GM23338 (cell line): Measurements from ENCODE around the gene NLGN1. TPM values are rescaled to one million over a fixed set of nuclear protein-coding genes. Genes with fewer than 3 reads are reported as not detected.

Experiments
- ATAC-seq: fragments of 200-7000 bp; cut with Tn5 transposase; 3 replicates; pipeline ENCODE4 v1.9.1; 2020
- DNase-seq: peaks from one replicate; pipeline ENCODE4 v3.0.0-alpha.2; 2015; ENCODE audit warnings: low spot score
- H2AFZ ChIP-seq: fragments of 200-600 bp; sonication (generic); 2 replicates; pipeline ENCODE4 v1.8.0; 2016; ENCODE audit warnings: antibody characterized with exemption, mild to moderate bottlenecking, moderate library complexity
- H3F3A ChIP-seq: fragments of 200-600 bp; sonication (generic); replicated peaks from 2 replicates; pipeline ENCODE4 v1.8.0; 2017; ENCODE audit warnings: antibody characterized with exemption, mixed run types, low read depth
- H3K27ac ChIP-seq: fragments of 200-600 bp; sonication (generic); 2 replicates; pipeline ENCODE4 v1.6.1; 2016; ENCODE audit warnings: low read depth
- H3K27me3 ChIP-seq: fragments of 200-600 bp; sonication (generic); 2 replicates; pipeline ENCODE4 v1.8.0; 2016; ENCODE audit warnings: mild to moderate bottlenecking, mixed run types, moderate library complexity; ENCODE audit not compliant: insufficient read depth
- H3K36me3 ChIP-seq: fragments of 200-600 bp; sonication (generic); 2 replicates; pipeline ENCODE4 v1.8.0; 2016; ENCODE audit warnings: mild to moderate bottlenecking; ENCODE audit not compliant: insufficient read depth
- H3K4me1 ChIP-seq: fragments of 200-600 bp; sonication (generic); 2 replicates; pipeline ENCODE4 v1.8.0; 2016; ENCODE audit warnings: mild to moderate bottlenecking, moderate library complexity; ENCODE audit not compliant: insufficient read depth
- H3K4me2 ChIP-seq: fragments of 200-600 bp; sonication (generic); 2 replicates; pipeline ENCODE4 v1.7.1; 2017; ENCODE audit warnings: mixed run types
- H3K4me3 ChIP-seq: fragments of 200-600 bp; sonication (generic); 2 replicates; pipeline ENCODE4 v1.6.1; 2016; ENCODE audit warnings: mixed run types
- H3K79me2 ChIP-seq: fragments of 200-600 bp; sonication (generic); replicated peaks from 2 replicates; pipeline ENCODE4 v1.8.0; 2017; ENCODE audit warnings: mild to moderate bottlenecking; ENCODE audit not compliant: insufficient read depth
- H3K9me2 ChIP-seq: fragments of 200-600 bp; sonication (generic); 2 replicates; pipeline ENCODE4 v1.8.0; 2017; ENCODE audit not compliant: insufficient read depth
- H4K20me1 ChIP-seq: fragments of 200-600 bp; sonication (generic); replicated peaks from 2 replicates; pipeline ENCODE4 v1.8.0; 2017; ENCODE audit warnings: mild to moderate bottlenecking; ENCODE audit not compliant: insufficient read depth
- H3K27ac Mint-ChIP-seq: 2 replicates; pipeline ENCODE4 v1.8.0; 2020; ENCODE audit warnings: inconsistent platforms, mild to moderate bottlenecking, moderate library complexity, mixed read lengths
- H3K27me3 Mint-ChIP-seq: 3 replicates; pipeline ENCODE4 v1.8.0; 2022; ENCODE audit warnings: low read depth, mild to moderate bottlenecking, moderate library complexity, mixed read lengths, inconsistent platforms; ENCODE audit not compliant: insufficient read depth, poor library complexity
- H3K36me3 Mint-ChIP-seq: 3 replicates; pipeline ENCODE4 v1.8.0; 2021; ENCODE audit warnings: low read depth, mild to moderate bottlenecking, inconsistent platforms, moderate library complexity, mixed read lengths
- H3K4me1 Mint-ChIP-seq: 3 replicates; pipeline ENCODE4 v1.8.0; 2020; ENCODE audit warnings: mild to moderate bottlenecking, inconsistent platforms, mixed read lengths
- H3K4me3 Mint-ChIP-seq: 3 replicates; pipeline ENCODE4 v1.8.0; 2021; ENCODE audit warnings: moderate library complexity, mild to moderate bottlenecking, inconsistent platforms, mixed read lengths
- H3K9me3 Mint-ChIP-seq: 3 replicates; pipeline ENCODE4 v1.8.0; 2020; ENCODE audit warnings: moderate library complexity, mild to moderate bottlenecking, inconsistent platforms, mixed read lengths
- CREB1 ChIP-seq: fragments of 250-450 bp; sonication (Bioruptor Pico); IDR thresholded peaks from 2 replicates; pipeline ENCODE4 v1.5.0; 2020; ENCODE audit warnings: low read depth, mild to moderate bottlenecking, moderate library complexity
- EZH2 ChIP-seq: fragments of 200-600 bp; sonication (generic); IDR thresholded peaks from one replicate; pipeline ENCODE4 v1.8.0; 2017; ENCODE audit warnings: antibody characterized with exemption, mild to moderate bottlenecking, low read depth; ENCODE audit not compliant: unreplicated experiment
- EZH2phosphoT487 ChIP-seq: fragments of 200-600 bp; sonication (generic); IDR thresholded peaks from one replicate; pipeline ENCODE4 v1.8.1; 2018; ENCODE audit warnings: antibody characterized with exemption; ENCODE audit not compliant: unreplicated experiment
- JUNB ChIP-seq: IDR thresholded peaks from one replicate; pipeline ENCODE4 v1.6.1; 2016; ENCODE audit warnings: antibody characterized with exemption; ENCODE audit not compliant: unreplicated experiment
- NANOG ChIP-seq: IDR thresholded peaks from 2 replicates; pipeline ENCODE4 v1.6.1; 2016; ENCODE audit warnings: antibody characterized with exemption, borderline replicate concordance
- POLR2AphosphoS5 ChIP-seq: IDR thresholded peaks from 2 replicates; pipeline ENCODE4 v1.6.1; 2016; ENCODE audit warnings: antibody characterized with exemption, low read depth
- STAT1 ChIP-seq: IDR thresholded peaks from one replicate; pipeline ENCODE4 v1.6.1; 2016; ENCODE audit warnings: antibody characterized with exemption; ENCODE audit not compliant: unreplicated experiment
- ZNF114 ChIP-seq: fragments of 250-450 bp; sonication (Bioruptor Pico); IDR thresholded peaks from 2 replicates; pipeline ENCODE4 v1.5.0; 2020; ENCODE audit warnings: mild to moderate bottlenecking, moderate library complexity
- ZNF331 ChIP-seq: fragments of 250-450 bp; sonication (Bioruptor Pico); IDR thresholded peaks from 2 replicates; pipeline ENCODE4 v1.5.0; 2020; ENCODE audit warnings: low read depth, mild to moderate bottlenecking, moderate library complexity
- polyA plus RNA-seq: library from polyadenylated mRNA; unstranded; fragments of >200 nt; fragmentation: Nextera tagmentation; extraction: Ambion mirVana; gene quantifications from 2 replicates; pipeline ENCODE4 v1.2.1, GENCODE V29; 2016
- total RNA-seq: library from RNA; depleted of rRNA; stranded (reverse); fragments of >200 nt; shearing (Covaris generic); gene quantifications from 2 replicates; pipeline ENCODE4 v1.2.3, GENCODE V29; 2014
- TF ChIP-seq, protein P1 (sequence below): IDR thresholded peaks from 2 replicates; pipeline ENCODE4 v1.6.1; 2016; ENCODE audit warnings: antibody characterized with exemption
- TF ChIP-seq, protein P2 (sequence below): fragments of 250-450 bp; sonication (Bioruptor Pico); IDR thresholded peaks from 2 replicates; pipeline ENCODE4 v1.5.0; 2020; ENCODE audit warnings: mild to moderate bottlenecking, moderate library complexity

NLGN1 gene
- total and polyA plus RNA-seq, 2 experiments from 2014 or later: 6.5 to 18.6 TPM

GRCh38 chr3:174089592-174089991 is 692.0 kb downstream of the NLGN1 start:
- Histone ChIP-seq H3F3A (no peaks in the 10 kb centered on the region), H3K9me2 (no peaks in the 10 kb centered on the region), H3K4me1 (peaks cover 5% of the 10 kb centered on the region), H3K4me3 (no peak overlapping the region), H3K79me2 (no peaks in the 10 kb centered on the region), H3K36me3 (no peaks in the 10 kb centered on the region), H3K4me2 (no peak overlapping the region), H3K27ac (no peak overlapping the region), H2AFZ (no peak overlapping the region), H4K20me1 (no peaks in the 10 kb centered on the region), H3K27me3 (no peaks in the 10 kb centered on the region)
- no peaks in the 10 kb centered on the region for H3K9me3 Mint-ChIP-seq
- peaks cover 22% of the 10 kb centered on the region for H3K4me1 Mint-ChIP-seq
- H3K27me3 Mint-ChIP-seq: no peaks in the 10 kb centered on the region
- no peaks in the 10 kb centered on the region for H3K36me3 Mint-ChIP-seq
- no peak overlapping the region for H3K4me3 Mint-ChIP-seq
- H3K27ac Mint-ChIP-seq: no peak overlapping the region
- DNase-seq: no peak
- ATAC-seq: no peak
- no peak for TF ChIP-seq ZNF331 (CRISPR knock-in tag)
- TF ChIP-seq JUNB: no peak
- TF ChIP-seq, protein P1, sequence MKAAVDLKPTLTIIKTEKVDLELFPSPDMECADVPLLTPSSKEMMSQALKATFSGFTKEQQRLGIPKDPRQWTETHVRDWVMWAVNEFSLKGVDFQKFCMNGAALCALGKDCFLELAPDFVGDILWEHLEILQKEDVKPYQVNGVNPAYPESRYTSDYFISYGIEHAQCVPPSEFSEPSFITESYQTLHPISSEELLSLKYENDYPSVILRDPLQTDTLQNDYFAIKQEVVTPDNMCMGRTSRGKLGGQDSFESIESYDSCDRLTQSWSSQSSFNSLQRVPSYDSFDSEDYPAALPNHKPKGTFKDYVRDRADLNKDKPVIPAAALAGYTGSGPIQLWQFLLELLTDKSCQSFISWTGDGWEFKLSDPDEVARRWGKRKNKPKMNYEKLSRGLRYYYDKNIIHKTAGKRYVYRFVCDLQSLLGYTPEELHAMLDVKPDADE: no peak
- TF ChIP-seq, protein P2, sequence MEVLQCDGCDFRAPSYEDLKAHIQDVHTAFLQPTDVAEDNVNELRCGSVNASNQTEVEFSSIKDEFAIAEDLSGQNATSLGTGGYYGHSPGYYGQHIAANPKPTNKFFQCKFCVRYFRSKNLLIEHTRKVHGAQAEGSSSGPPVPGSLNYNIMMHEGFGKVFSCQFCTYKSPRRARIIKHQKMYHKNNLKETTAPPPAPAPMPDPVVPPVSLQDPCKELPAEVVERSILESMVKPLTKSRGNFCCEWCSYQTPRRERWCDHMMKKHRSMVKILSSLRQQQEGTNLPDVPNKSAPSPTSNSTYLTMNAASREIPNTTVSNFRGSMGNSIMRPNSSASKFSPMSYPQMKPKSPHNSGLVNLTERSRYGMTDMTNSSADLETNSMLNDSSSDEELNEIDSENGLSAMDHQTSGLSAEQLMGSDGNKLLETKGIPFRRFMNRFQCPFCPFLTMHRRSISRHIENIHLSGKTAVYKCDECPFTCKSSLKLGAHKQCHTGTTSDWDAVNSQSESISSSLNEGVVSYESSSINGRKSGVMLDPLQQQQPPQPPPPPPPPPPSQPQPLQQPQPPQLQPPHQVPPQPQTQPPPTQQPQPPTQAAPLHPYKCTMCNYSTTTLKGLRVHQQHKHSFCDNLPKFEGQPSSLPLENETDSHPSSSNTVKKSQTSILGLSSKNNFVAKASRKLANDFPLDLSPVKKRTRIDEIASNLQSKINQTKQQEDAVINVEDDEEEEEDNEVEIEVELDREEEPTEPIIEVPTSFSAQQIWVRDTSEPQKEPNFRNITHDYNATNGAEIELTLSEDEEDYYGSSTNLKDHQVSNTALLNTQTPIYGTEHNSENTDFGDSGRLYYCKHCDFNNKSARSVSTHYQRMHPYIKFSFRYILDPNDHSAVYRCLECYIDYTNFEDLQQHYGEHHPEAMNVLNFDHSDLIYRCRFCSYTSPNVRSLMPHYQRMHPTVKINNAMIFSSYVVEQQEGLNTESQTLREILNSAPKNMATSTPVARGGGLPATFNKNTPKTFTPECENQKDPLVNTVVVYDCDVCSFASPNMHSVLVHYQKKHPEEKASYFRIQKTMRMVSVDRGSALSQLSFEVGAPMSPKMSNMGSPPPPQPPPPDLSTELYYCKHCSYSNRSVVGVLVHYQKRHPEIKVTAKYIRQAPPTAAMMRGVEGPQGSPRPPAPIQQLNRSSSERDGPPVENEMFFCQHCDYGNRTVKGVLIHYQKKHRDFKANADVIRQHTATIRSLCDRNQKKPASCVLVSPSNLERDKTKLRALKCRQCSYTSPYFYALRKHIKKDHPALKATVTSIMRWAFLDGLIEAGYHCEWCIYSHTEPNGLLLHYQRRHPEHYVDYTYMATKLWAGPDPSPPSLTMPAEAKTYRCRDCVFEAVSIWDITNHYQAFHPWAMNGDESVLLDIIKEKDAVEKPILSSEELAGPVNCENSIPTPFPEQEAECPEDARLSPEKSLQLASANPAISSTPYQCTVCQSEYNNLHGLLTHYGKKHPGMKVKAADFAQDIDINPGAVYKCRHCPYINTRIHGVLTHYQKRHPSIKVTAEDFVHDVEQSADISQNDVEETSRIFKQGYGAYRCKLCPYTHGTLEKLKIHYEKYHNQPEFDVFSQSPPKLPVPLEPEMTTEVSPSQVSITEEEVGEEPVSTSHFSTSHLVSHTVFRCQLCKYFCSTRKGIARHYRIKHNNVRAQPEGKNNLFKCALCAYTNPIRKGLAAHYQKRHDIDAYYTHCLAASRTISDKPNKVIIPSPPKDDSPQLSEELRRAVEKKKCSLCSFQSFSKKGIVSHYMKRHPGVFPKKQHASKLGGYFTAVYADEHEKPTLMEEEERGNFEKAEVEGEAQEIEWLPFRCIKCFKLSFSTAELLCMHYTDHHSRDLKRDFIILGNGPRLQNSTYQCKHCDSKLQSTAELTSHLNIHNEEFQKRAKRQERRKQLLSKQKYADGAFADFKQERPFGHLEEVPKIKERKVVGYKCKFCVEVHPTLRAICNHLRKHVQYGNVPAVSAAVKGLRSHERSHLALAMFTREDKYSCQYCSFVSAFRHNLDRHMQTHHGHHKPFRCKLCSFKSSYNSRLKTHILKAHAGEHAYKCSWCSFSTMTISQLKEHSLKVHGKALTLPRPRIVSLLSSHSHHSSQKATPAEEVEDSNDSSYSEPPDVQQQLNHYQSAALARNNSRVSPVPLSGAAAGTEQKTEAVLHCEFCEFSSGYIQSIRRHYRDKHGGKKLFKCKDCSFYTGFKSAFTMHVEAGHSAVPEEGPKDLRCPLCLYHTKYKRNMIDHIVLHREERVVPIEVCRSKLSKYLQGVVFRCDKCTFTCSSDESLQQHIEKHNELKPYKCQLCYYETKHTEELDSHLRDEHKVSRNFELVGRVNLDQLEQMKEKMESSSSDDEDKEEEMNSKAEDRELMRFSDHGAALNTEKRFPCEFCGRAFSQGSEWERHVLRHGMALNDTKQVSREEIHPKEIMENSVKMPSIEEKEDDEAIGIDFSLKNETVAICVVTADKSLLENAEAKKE (CRISPR knock-in tag): no peak
- TF ChIP-seq STAT1: no peak
- no peak for TF ChIP-seq EZH2
- TF ChIP-seq CREB1 (CRISPR knock-in tag): no peak
- TF ChIP-seq ZNF114 (CRISPR knock-in tag): no peak
- no peak for TF ChIP-seq POLR2AphosphoS5
- TF ChIP-seq EZH2phosphoT487: no peak
- no peak for TF ChIP-seq NANOG
